C4-2B (cell line): ENCODE data around the gene ALKBH3.

ENCODE experiments used
- H3K27ac ChIP-seq: fragments of 450-650 bp; 2 replicates; pipeline ENCODE4 v1.5.1; 2017
- ZFX ChIP-seq: fragments of 450-650 bp; IDR thresholded peaks from 2 replicates; pipeline ENCODE4 v1.6.1; 2017
- TF ChIP-seq, protein P1 (sequence below): fragments of 450-650 bp; conservative IDR thresholded peaks from 2 replicates; pipeline ENCODE4 v1.5.1; 2017; ENCODE audit warnings: mild to moderate bottlenecking

The ALKBH3 gene

GRCh38 chr11:43954241-43954640 lies 73.6 kb downstream of the ALKBH3 start:
- no peak overlapping the region for H3K27ac ChIP-seq
- TF ChIP-seq, protein P1, sequence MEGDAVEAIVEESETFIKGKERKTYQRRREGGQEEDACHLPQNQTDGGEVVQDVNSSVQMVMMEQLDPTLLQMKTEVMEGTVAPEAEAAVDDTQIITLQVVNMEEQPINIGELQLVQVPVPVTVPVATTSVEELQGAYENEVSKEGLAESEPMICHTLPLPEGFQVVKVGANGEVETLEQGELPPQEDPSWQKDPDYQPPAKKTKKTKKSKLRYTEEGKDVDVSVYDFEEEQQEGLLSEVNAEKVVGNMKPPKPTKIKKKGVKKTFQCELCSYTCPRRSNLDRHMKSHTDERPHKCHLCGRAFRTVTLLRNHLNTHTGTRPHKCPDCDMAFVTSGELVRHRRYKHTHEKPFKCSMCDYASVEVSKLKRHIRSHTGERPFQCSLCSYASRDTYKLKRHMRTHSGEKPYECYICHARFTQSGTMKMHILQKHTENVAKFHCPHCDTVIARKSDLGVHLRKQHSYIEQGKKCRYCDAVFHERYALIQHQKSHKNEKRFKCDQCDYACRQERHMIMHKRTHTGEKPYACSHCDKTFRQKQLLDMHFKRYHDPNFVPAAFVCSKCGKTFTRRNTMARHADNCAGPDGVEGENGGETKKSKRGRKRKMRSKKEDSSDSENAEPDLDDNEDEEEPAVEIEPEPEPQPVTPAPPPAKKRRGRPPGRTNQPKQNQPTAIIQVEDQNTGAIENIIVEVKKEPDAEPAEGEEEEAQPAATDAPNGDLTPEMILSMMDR = no peak
- TF ChIP-seq ZFX = no peak

DNA sequence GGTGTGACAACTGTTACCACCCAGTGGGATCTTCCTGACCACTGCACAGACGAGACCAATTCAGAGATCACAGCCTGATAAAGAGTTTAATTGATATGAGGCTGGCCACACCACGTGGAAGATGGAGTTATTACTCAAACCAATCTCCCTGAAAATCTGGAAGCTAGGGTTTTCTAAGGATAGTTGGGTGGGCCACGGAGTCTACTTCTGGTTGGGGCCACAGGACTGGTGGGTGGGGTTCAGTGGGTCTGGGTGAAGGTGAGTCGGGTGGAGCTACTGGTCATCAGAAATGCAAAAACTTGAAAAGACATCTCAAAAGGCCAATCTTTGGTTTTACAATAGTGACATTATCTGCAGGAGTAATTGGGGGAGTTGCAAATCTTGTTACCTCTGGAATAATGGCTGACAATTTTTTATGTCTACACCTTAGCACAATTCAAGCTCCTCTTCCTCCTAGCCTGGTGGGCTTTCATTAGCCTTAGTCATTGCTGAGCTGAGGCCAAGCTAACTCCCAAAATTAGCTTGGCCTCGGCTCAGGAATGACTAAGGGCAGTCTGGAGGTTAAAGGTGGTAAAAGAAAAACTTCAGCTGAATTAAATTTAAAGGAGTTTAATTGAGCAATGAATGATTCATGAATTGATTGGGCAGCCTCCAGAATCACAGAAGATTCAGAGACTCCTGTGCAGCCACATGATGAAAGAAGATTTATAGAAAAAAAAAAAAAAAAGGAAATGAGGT lies 74.9 kb downstream of the ALKBH3 start:
- TF ChIP-seq, protein P1 = no peak

GRCh38 chr11:43957571-43957970 lies 76.9 kb downstream of the ALKBH3 start:
- TF ChIP-seq, protein P1 = no peak
- no peak for TF ChIP-seq ZFX
- no peak overlapping the region for H3K27ac ChIP-seq

More for the DNA sequence above, 74.9 kb downstream of the ALKBH3 start:
- H3K27ac ChIP-seq = no peak overlapping the region

DNA sequence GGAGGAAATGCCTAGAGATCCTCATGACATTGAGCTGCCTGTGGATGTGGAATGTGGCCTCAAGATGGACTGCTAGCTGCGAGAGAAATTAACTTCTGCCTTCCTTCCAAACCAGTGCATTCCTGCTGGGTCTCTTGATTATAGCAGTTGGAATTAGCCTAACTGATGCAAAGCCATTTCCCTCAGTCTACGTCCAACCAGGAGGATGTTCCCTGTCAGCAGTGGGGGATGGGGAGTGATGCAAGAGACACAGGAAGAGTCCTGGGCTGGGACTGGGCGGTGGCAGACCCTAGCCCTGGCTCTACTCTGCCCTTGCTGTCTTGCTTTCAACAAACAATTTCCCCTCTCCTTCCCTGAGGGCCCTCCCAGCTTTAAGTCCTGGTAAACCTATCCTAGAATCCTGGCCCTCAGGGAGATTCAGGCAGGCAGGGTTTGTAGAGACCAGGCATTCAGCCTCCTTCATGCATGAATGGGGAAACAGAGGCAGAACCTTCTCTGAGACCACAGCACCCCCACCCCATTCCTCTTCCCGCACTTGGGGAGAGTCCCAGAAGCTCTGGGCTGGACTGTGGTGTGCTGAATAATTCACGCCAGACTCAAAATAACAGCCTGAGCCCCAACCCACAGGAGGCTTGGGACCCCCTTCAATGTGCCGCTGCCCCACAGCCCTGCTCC lies 78.8 kb downstream of the ALKBH3 start:
- TF ChIP-seq ZFX = no peak
- no peak overlapping the region for H3K27ac ChIP-seq

GRCh38 chr11:43962383-43963278 lies 82.0 kb downstream of the ALKBH3 start:
- H3K27ac ChIP-seq = no peak overlapping the region
- no peak for TF ChIP-seq ZFX

GRCh38 chr11:43963279-43963620 lies 82.6 kb downstream of the ALKBH3 start:
- H3K27ac ChIP-seq = no peak overlapping the region
- TF ChIP-seq, protein P1 = no peak
- TF ChIP-seq ZFX = no peak

- TF ChIP-seq, protein P1 = no peak
- TF ChIP-seq ZFX = no peak
- H3K27ac ChIP-seq = no peak overlapping the region
Observed at GRCh38 chr11:43967661-43968060, 87.0 kb downstream of the ALKBH3 start.

DNA sequence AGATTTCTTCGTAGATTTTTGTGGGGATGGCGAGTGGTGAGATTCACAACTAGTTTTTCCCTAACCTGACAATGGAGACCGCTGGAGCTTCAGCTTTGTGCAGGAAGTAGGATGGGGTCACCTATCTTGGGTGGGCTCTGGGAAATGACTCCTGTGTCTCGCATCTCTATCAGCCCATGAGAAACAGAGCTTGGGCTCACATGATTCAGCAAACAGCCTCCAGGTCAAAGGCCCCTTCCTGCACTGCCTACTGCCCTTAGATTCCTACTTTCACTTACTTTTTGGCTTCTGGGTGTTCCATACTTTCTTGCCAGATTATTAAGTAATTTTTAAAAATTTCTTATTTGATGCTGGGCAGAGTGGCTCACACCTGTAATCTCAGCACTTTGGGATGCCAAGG lies 88.1 kb downstream of the ALKBH3 start:
- TF ChIP-seq, protein P1 = no peak
- TF ChIP-seq ZFX = no peak
- H3K27ac ChIP-seq = no peak overlapping the region
